ENCODE results near the gene COL5A1.

COL5A1 gene

GRCh38 chr9:134738869-134739659, 97.5 kb downstream of the COL5A1 start:
- H3K4me3 Mint-ChIP-seq, result no peak overlapping the region

GRCh38 chr9:134739660-134739968, 98.0 kb downstream of the COL5A1 start:
- Mint-ChIP-seq H3K9me3 (no peaks in the 10 kb centered on the region), H3K27me3 (peaks cover 25% of the 10 kb centered on the region), H3K4me3 (no peak overlapping the region), H3K27ac (no peak overlapping the region), H3K36me3 (no peaks in the 10 kb centered on the region), H3K4me1 (no peaks in the 10 kb centered on the region)
- no peak for ATAC-seq

More at GRCh38 chr9:134738869-134739659, 97.5 kb downstream of the COL5A1 start:
- no peak for ATAC-seq
- Mint-ChIP-seq H3K9me3 (no peaks in the 10 kb centered on the region), H3K27me3 (peaks cover 25% of the 10 kb centered on the region), H3K36me3 (no peaks in the 10 kb centered on the region), H3K27ac (no peak overlapping the region), H3K4me1 (no peaks in the 10 kb centered on the region)

GRCh38 chr9:134740071-134740470, 98.5 kb downstream of the COL5A1 start:
- no peak for ATAC-seq
- Mint-ChIP-seq H3K4me3 (no peak overlapping the region), H3K27me3 (peaks cover 25% of the 10 kb centered on the region), H3K27ac (no peak overlapping the region), H3K36me3 (no peaks in the 10 kb centered on the region), H3K4me1 (no peaks in the 10 kb centered on the region), H3K9me3 (no peaks in the 10 kb centered on the region)

GRCh38 chr9:134741846-134742245, 100.2 kb downstream of the COL5A1 start:
- Mint-ChIP-seq H3K27ac (no peak overlapping the region), H3K36me3 (no peaks in the 10 kb centered on the region), H3K9me3 (no peaks in the 10 kb centered on the region), H3K4me3 (no peak overlapping the region), H3K27me3 (peaks cover 25% of the 10 kb centered on the region), H3K4me1 (no peaks in the 10 kb centered on the region)
- ATAC-seq, result no peak

- Mint-ChIP-seq H3K4me1 (no peaks in the 10 kb centered on the region), H3K4me3 (no peak overlapping the region), H3K27me3 (peaks cover 15% of the 10 kb centered on the region), H3K27ac (no peak overlapping the region), H3K36me3 (no peaks in the 10 kb centered on the region), H3K9me3 (peaks cover under 1% of the 10 kb centered on the region)
- ATAC-seq, result no peak
Observed at GRCh38 chr9:134742822-134743535, 101.4 kb downstream of the COL5A1 start.

GRCh38 chr9:134743853-134744252, 102.2 kb downstream of the COL5A1 start:
- Mint-ChIP-seq H3K9me3 (peaks cover 4% of the 10 kb centered on the region), H3K27me3 (peaks cover 11% of the 10 kb centered on the region), H3K36me3 (no peaks in the 10 kb centered on the region), H3K4me3 (no peak overlapping the region), H3K27ac (no peak overlapping the region), H3K4me1 (no peaks in the 10 kb centered on the region)
- ATAC-seq, result no peak

GRCh38 chr9:134744385-134745295, 103.0 kb downstream of the COL5A1 start:
- ATAC-seq, result no peak
- H3K9me3 Mint-ChIP-seq, result peaks cover 4% of the 10 kb centered on the region
- H3K4me1 Mint-ChIP-seq, result no peaks in the 10 kb centered on the region

GRCh38 chr9:134747951-134748489, 106.4 kb downstream of the COL5A1 start:
- Mint-ChIP-seq H3K4me3 (no peak overlapping the region), H3K27me3 (peaks cover 14% of the 10 kb centered on the region), H3K36me3 (no peaks in the 10 kb centered on the region), H3K27ac (no peak overlapping the region), H3K9me3 (peaks cover 4% of the 10 kb centered on the region), H3K4me1 (no peaks in the 10 kb centered on the region)
- ATAC-seq, result no peak

More at GRCh38 chr9:134744385-134745295, 103.0 kb downstream of the COL5A1 start:
- no peak overlapping the region for H3K4me3 Mint-ChIP-seq
- peaks cover 4% of the 10 kb centered on the region for H3K27me3 Mint-ChIP-seq
- H3K36me3 Mint-ChIP-seq, result no peaks in the 10 kb centered on the region
- no peak overlapping the region for H3K27ac Mint-ChIP-seq

- no peaks in the 10 kb centered on the region for H3K36me3 Mint-ChIP-seq
- H3K4me1 Mint-ChIP-seq, result no peaks in the 10 kb centered on the region
- no peak overlapping the region for H3K27ac Mint-ChIP-seq
- peaks cover 4% of the 10 kb centered on the region for H3K9me3 Mint-ChIP-seq
- ATAC-seq, result no peak
- no peak overlapping the region for H3K4me3 Mint-ChIP-seq
- H3K27me3 Mint-ChIP-seq, result peaks cover 19% of the 10 kb centered on the region
Observed at GRCh38 chr9:134748591-134748990, 107.0 kb downstream of the COL5A1 start.

- Mint-ChIP-seq H3K9me3 (peaks cover 4% of the 10 kb centered on the region), H3K27ac (no peak overlapping the region), H3K36me3 (no peaks in the 10 kb centered on the region), H3K4me3 (no peak overlapping the region), H3K27me3 (peaks cover 28% of the 10 kb centered on the region), H3K4me1 (no peaks in the 10 kb centered on the region)
- ATAC-seq, result no peak
Observed at GRCh38 chr9:134750450-134751155, 109.0 kb downstream of the COL5A1 start.

GRCh38 chr9:134751622-134752021, 110.0 kb downstream of the COL5A1 start:
- H3K36me3 Mint-ChIP-seq, result no peaks in the 10 kb centered on the region
- H3K9me3 Mint-ChIP-seq, result peaks cover 4% of the 10 kb centered on the region
- no peaks in the 10 kb centered on the region for H3K4me1 Mint-ChIP-seq
- H3K4me3 Mint-ChIP-seq, result no peak overlapping the region
- H3K27me3 Mint-ChIP-seq, result peaks cover 38% of the 10 kb centered on the region
- H3K27ac Mint-ChIP-seq, result no peak overlapping the region
- ATAC-seq, result no peak

GRCh38 chr9:134752471-134753168, 111.0 kb downstream of the COL5A1 start:
- Mint-ChIP-seq H3K4me1 (no peaks in the 10 kb centered on the region), H3K36me3 (no peaks in the 10 kb centered on the region), H3K4me3 (no peak overlapping the region)

GRCh38 chr9:134753191-134753590, 111.6 kb downstream of the COL5A1 start:
- H3K4me1 Mint-ChIP-seq, result no peaks in the 10 kb centered on the region
- H3K36me3 Mint-ChIP-seq, result no peaks in the 10 kb centered on the region
- no peak overlapping the region for H3K27ac Mint-ChIP-seq
- no peak overlapping the region for H3K4me3 Mint-ChIP-seq
- peaks cover 1% of the 10 kb centered on the region for H3K9me3 Mint-ChIP-seq
- peaks cover 43% of the 10 kb centered on the region for H3K27me3 Mint-ChIP-seq
- ATAC-seq, result no peak

More at GRCh38 chr9:134752471-134753168, 111.0 kb downstream of the COL5A1 start:
- peaks cover 43% of the 10 kb centered on the region for H3K27me3 Mint-ChIP-seq
- ATAC-seq, result no peak
- peaks cover 4% of the 10 kb centered on the region for H3K9me3 Mint-ChIP-seq
- no peak overlapping the region for H3K27ac Mint-ChIP-seq

Data from stimulated activated memory B cell treated with anti-CD40 and anti-IgM and Interleukin-4, amounts not matched to agents 10 μg/mL and 1 μg/mL and 100 μg/mL, for 72 hours (primary cell).